Dermis blood vessel endothelial cell (primary cell): ENCODE measurements around the gene NFATC3. TPM values are rescaled to one million over a fixed set of nuclear protein-coding genes. Genes with fewer than 3 reads are reported as not detected.
"Not testable (repeated sequence)": the region's sequence is repeated elsewhere in the genome, so short reads cannot be mapped to it uniquely, and the experiment has no call there.

Experiments
- DNase-seq: peaks from one replicate; pipeline ENCODE4 v3.0.0; 2010
- total RNA-seq: library from RNA; depleted of rRNA; stranded (reverse); fragments of >200 nt; gene quantifications from 2 replicates; pipeline ENCODE4 v1.2.3, GENCODE V29; 2014

NFATC3 gene
- total RNA-seq, 1 donor from 2014 or later = 14.1 TPM

- not testable (repeated sequence) for DNase-seq
Measured at GRCh38 chr16:68120496-68120895, 35.3 kb downstream of the NFATC3 start.

- DNase-seq = no peak
Measured at GRCh38 chr16:68126395-68126794, 41.2 kb downstream of the NFATC3 start.

GRCh38 chr16:68128577-68129305 lies 43.6 kb downstream of the NFATC3 start:
- DNase-seq = peak; percentile 6

GRCh38 chr16:68130520-68130919 lies 45.4 kb downstream of the NFATC3 start:
- DNase-seq = no peak

GRCh38 chr16:68131813-68132706 lies 46.9 kb downstream of the NFATC3 start:
- no peak for DNase-seq

GRCh38 chr16:68133000-68133399 lies 47.8 kb downstream of the NFATC3 start:
- DNase-seq = not testable (repeated sequence)

- DNase-seq = no peak
Measured at GRCh38 chr16:68134644-68135043, 49.5 kb downstream of the NFATC3 start.

GRCh38 chr16:68136515-68136914 lies 51.3 kb downstream of the NFATC3 start:
- no peak for DNase-seq

GRCh38 chr16:68144008-68144407 lies 58.8 kb downstream of the NFATC3 start:
- DNase-seq = no peak

- peak; percentile 57 for DNase-seq
Measured at GRCh38 chr16:68146585-68146984, 61.4 kb downstream of the NFATC3 start.

- DNase-seq = no peak
Measured at GRCh38 chr16:68147444-68147843, 62.3 kb downstream of the NFATC3 start.

GRCh38 chr16:68149596-68149995 lies 64.4 kb downstream of the NFATC3 start:
- DNase-seq = no peak

GRCh38 chr16:68155425-68155824 lies 70.3 kb downstream of the NFATC3 start:
- DNase-seq = no peak

- DNase-seq = no peak
Measured at GRCh38 chr16:68162413-68162812, 77.2 kb downstream of the NFATC3 start.

GRCh38 chr16:68163275-68163674 lies 78.1 kb downstream of the NFATC3 start:
- not testable (repeated sequence) for DNase-seq

- DNase-seq = no peak
Measured at GRCh38 chr16:68166264-68166663, 81.1 kb downstream of the NFATC3 start.

- no peak for DNase-seq
Measured at GRCh38 chr16:68179196-68179795, 94.1 kb downstream of the NFATC3 start.

GRCh38 chr16:68179855-68180254 lies 94.7 kb downstream of the NFATC3 start:
- no peak for DNase-seq

- no peak for DNase-seq
Measured at GRCh38 chr16:68183046-68183445, 97.9 kb downstream of the NFATC3 start.

GRCh38 chr16:68186877-68187276 lies 101.7 kb downstream of the NFATC3 start:
- DNase-seq = no peak

- DNase-seq = no peak
Measured at GRCh38 chr16:68187505-68187904, 102.3 kb downstream of the NFATC3 start.

GRCh38 chr16:68188170-68188569 lies 103.0 kb downstream of the NFATC3 start:
- DNase-seq = no peak

- DNase-seq = no peak
Measured at GRCh38 chr16:68190081-68190480, 104.9 kb downstream of the NFATC3 start.
